HG02759 (cell line): ENCODE measurements around the gene THSD1.
"Not testable (repeated sequence)": the region's sequence is repeated elsewhere in the genome, so short reads cannot be mapped to it uniquely, and the experiment has no call there.

Experiments used
- ATAC-seq: cut with Tn5 transposase; IDR thresholded peaks from one replicate; pipeline ENCODE4 v1.9.1; 2021; ENCODE audit warnings: mild to moderate bottlenecking, moderate library complexity; ENCODE audit not compliant: unreplicated experiment

THSD1 gene

GRCh38 chr13:52408071-52408658 is 2.2 kb upstream of the THSD1 start:
- not testable (repeated sequence) for ATAC-seq

DNA sequence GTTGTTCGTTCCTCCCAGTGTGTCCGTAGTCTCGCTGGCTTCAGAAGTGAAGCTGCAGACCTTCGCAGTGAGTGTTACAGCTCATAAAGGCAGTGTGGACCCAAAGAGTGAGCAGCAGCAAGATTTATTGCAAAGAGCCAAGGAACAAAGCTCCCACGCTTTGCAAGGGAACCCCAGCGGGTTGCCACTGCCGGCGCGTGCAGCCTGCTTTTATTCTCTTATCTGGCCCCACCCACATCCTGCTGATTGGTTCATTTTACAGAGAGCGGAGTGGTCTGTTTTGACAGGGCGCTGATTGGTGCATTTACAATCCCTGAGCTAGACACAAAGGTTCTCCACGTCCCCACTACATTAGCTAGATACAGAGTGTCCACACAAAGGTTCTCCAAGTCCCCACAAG is 1.5 kb upstream of the THSD1 start:
- not testable (repeated sequence) for ATAC-seq

DNA sequence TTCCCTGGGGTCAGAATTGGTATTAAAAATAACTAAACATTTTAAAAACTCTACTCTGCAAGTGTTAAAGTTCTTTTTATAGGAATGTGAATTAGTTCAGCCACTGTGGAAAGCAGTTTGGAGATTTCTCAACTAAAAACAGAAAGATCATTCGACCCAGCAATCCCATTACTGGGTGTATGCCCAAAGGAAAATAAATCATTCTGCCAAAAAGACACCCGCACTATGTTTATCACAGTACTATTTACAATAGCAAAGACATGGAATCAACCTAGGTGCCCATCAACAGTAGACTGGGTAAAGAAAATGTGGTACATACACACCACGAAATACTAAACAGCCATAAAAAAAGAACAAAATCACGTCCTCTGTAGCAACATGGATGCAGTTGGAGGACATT is 657 bp upstream of the THSD1 start:
- ATAC-seq = no peak

DNA sequence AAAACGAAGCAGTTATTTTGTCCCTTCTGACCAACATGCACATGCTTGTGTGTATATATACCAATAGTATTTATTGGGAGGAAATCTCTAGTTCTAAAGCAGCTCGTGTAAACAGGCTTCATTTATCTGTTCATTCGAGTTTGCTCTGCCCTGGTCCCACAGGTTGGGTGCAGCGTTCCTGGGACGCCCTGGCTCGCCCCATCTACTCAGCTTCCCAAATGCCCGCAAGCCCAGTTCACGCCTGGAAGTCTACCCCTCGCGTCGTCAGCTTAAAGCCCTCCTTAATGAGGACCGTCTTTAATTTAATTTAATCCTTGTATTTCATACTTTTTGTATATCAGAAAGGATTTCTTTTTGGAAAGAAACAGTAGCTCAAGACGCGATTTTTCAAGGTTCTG is 604 bp downstream of the THSD1 start:
- ATAC-seq = no peak

DNA sequence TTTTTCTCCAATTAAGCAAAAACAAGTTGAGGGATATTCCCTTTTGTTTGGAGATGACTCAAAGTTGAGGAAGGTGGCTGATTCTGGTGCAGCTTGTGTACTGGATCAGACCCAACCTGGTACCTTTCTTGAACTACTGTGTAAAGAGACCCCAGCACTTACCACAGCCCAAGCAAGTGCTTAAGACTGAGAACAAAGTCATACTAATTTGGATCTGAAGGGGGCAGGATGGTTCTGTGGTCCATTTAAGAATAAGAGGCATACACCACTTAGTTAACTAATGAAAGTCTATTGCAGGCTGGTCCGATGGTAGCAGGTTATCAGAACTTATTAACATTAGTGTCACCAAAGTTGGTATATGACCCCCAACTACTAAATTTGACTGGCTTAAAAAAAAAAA is 6.3 kb downstream of the THSD1 start:
- ATAC-seq = no peak

DNA sequence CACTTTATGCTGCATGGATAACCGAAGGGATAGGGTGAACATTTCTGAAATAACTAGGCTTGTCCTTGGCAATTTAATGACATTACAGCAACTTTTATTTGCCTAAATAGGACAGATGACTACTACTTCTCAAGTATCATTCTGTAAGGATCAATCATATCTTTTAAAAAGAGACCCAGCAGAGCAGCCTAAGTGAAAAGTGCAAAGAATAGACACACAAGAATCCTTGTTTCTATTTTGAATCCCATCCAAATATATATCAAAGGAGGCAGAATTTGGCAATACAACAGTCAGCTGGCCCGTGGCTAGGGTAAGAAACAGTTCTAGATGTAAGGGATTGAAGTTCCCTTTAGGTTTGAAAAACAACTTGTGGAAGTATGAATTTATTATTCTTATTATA is 6.9 kb downstream of the THSD1 start:
- no peak for ATAC-seq

GRCh38 chr13:52395704-52396103 is 10.3 kb downstream of the THSD1 start:
- no peak for ATAC-seq

DNA sequence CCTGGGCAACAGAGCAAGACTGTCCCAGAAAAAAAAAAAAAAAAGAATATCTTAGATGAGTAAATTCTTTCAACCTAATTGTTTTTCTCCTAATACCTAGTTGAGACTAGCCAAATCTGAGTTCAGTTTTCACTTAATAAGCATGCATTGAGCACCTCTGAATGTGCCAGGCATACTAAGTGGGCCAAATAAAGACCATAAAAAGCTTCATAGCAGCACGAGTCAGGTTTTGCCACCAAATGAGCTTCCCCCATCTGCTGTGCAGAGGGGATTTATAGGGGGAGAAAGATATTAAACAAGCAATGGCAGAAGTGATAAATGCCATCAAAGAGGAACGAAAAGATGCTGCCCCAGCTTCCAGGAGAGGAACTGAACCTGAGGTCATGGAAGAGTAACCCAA is 11.4 kb downstream of the THSD1 start:
- ATAC-seq = no peak

- ATAC-seq = no peak
Observed at GRCh38 chr13:52393572-52394357, 12.2 kb downstream of the THSD1 start.

- no peak for ATAC-seq
Observed at GRCh38 chr13:52387721-52388120, 18.3 kb downstream of the THSD1 start.

- no peak for ATAC-seq
Observed at GRCh38 chr13:52385870-52386269, 20.1 kb downstream of the THSD1 start.

DNA sequence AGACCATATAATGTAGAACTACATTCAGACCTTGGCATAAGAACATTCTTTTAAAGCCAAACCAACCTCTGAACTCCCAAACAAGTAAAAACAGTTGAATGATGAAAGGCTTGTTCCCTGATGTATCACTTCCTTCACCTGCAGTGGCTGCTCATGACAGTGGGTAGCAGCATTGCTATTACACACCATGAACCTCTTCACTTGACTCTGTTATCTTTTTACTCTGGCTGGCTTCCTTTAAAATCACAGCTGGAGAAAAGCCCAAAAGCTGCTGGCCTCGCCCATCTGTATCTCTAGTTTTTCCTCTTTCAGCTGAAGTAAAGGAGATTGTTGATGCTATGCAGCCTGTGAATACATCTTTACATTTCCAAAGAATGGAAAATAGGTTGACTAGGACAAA is 22.6 kb downstream of the THSD1 start:
- no peak for ATAC-seq

DNA sequence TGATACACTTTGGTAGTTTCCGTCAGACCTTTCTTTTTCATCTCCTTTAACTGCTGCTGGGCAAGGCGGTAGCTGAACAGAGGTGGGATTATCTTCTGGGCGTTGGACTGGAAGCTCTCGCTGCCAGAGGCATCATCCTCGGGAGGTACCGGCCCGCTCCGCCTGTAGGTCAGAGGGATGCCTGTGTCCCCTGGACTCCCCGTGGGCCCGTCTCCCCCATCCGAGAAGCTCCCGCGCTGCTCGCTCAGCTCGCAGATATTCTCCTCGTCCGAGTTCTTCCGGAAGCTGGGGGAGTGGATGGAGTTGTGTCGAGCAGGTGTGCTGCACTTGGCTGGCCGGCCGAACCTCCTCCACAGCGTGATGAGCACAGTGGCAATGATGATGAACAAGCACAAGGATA is 27.7 kb downstream of the THSD1 start:
- no peak for ATAC-seq

DNA sequence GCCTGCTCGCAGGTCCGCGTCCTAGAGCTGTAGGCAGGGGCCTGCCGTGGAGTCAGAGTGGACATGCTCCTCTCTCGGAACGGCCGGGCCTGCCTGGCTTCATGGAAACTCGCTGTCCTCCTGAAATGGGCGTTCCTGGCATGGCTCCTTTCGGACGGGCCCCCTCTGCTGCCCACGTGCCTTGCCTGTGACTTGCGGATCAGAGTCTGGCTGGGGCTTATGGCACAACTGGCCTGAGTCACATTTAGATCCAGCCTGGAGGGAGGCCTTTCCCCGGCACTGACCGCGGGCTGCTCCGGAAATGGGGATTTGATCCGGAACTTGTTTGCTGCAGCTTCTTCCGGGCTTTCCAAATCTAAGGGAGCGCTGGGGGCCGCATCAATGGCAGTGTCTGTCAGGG is 28.1 kb downstream of the THSD1 start:
- no peak for ATAC-seq

GRCh38 chr13:52374873-52375411 is 31.0 kb downstream of the THSD1 start:
- ATAC-seq = no peak

DNA sequence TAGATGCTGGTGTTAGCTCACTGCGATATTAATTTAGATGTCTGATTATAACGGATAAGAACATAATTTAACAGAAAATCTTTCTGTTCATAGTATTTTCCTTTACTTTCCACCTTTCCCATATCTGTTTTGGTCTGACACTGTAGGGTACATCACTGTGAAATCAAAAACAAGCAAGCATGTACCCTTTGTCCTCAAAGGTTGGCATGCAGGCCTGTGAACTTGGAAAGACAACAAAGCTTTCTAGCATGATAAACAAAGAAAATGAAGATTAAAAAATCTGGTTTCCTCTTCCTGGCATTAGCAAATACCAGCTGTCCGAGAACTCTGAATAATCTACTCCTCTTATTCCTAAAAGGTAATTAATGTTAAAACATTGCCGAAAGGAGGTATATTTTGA is 31.6 kb downstream of the THSD1 start:
- no peak for ATAC-seq

DNA sequence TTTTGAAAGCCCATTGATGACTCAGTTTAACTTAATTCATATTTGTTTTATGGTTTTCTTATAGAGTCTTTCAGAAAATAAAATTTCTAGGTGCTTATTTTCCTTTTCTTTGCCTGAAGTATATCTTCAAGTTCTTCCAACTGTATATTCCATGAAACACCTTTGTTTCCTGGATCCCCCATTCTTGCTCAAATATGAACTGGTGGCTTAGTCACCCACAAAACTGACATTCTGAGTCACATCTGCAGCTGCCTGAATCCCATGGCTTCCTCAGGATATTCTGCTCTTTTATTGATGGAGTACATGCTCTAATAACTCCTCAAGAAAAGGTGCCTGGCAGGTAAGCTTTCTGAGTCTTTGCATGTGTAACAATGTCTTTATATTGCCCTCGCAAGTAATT is 32.7 kb downstream of the THSD1 start:
- not testable (repeated sequence) for ATAC-seq

GRCh38 chr13:52371736-52372247 is 34.2 kb downstream of the THSD1 start:
- ATAC-seq = no peak

GRCh38 chr13:52366291-52366690 is 39.7 kb downstream of the THSD1 start:
- ATAC-seq = no peak

GRCh38 chr13:52362169-52362887 is 43.6 kb downstream of the THSD1 start:
- ATAC-seq = not testable (repeated sequence)

DNA sequence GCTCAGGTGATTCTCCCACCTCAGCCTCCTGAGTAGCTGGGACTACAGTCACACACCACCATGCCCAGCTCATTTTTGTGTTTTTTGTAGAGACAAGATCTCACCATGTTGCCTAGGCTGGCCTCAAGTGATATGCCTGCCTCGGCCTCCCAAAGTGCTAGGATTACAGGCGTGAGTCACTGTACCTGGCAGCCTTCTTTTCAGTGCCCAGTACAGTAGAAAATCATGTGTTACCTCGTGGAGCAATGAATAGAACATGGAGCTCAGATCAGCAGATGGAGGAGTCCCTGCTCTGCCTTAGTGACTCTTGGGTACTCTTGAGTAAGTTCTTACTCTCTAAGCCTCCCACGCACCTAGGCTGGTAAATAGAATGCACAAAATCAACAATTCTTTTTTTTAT is 44.7 kb downstream of the THSD1 start:
- ATAC-seq = no peak

DNA sequence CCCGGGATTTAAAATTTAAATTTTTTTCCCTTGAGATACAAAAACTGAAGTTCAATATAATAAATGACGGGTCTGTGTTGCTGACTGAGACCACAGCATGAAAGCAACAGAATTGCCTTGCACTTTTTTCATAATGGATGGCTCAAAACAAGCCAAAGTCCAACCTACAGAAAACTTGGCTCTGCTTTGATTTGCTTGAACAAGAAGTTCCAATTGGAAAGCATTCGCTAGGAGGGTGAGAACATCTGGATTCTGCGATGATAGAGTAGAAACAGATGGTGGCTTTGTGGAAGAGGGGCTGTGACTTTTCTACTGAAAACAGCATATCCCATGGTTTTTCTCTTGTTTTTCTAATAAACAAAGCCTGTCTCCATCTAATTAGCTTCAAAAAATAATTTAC is 46.4 kb downstream of the THSD1 start:
- no peak for ATAC-seq
